Fibroblast of lung (primary cell): ENCODE results near the gene ST3GAL4. TPM values are rescaled to one million over a fixed set of nuclear protein-coding genes. Genes with fewer than 3 reads are reported as not detected.
A peak's percentile ranks its signal among the peaks of the same experiment; 100 is the strongest.

Experiments
- DNase-seq, 2 donors: peaks; one replicate each; pipeline versions ENCODE4 v3.0.0 to v3.0.0-alpha.2; 2010; ENCODE audit warnings: low read depth in 2 of 2
- H2AFZ ChIP-seq: 2 replicates; pipeline ENCODE4 v1.5.1; 2012; ENCODE audit warnings: low read length, control low read depth, inconsistent platforms
- H3K27ac ChIP-seq: 2 replicates; pipeline ENCODE4 v1.5.1; 2011; ENCODE audit warnings: low read length, control low read depth; ENCODE audit not compliant: insufficient read depth
- H3K27me3 ChIP-seq: 2 replicates; pipeline ENCODE4 v1.5.1; 2011; ENCODE audit warnings: mild to moderate bottlenecking, low read length; ENCODE audit not compliant: control insufficient read depth, insufficient read depth
- H3K36me3 ChIP-seq: 2 replicates; pipeline ENCODE4 v1.5.1; 2011; ENCODE audit warnings: low read length; ENCODE audit not compliant: control insufficient read depth, insufficient read depth
- H3K4me1 ChIP-seq: 2 replicates; pipeline ENCODE4 v1.5.1; 2011; ENCODE audit warnings: low read length; ENCODE audit not compliant: control insufficient read depth, insufficient read depth; ENCODE audit errors: extremely low read depth
- H3K4me2 ChIP-seq: 2 replicates; pipeline ENCODE4 v1.5.1; 2011; ENCODE audit warnings: low read length, control low read depth; ENCODE audit not compliant: insufficient read depth; ENCODE audit errors: extremely low read depth
- H3K4me3 ChIP-seq, 4 experiments: fragments of 200-600 bp in 1 of 4; sonication (generic) in 1 of 4; replicated peaks in 1 of 4; 2 replicates each; pipeline ENCODE4 v1.5.1; 2011 to 2016; ENCODE audit warnings: low read length in 4 of 4, low read depth in 3 of 4, mild to moderate bottlenecking in 3 of 4, control low read depth in 2 of 4, inconsistent platforms in 1 of 4, mixed read lengths in 1 of 4; ENCODE audit not compliant: insufficient read depth in 1 of 4; ENCODE audit errors: control extremely low read depth in 1 of 4
- H3K79me2 ChIP-seq: 2 replicates; pipeline ENCODE4 v1.5.1; 2012; ENCODE audit warnings: mild to moderate bottlenecking, low read length, inconsistent platforms; ENCODE audit not compliant: control insufficient read depth, insufficient read depth
- H3K9ac ChIP-seq: 2 replicates; pipeline ENCODE4 v1.5.1; 2011; ENCODE audit warnings: mild to moderate bottlenecking, low read length, control low read depth; ENCODE audit not compliant: insufficient read depth
- H3K9me3 ChIP-seq: 2 replicates; pipeline ENCODE4 v1.5.1; 2012; ENCODE audit warnings: low read depth, low read length; ENCODE audit not compliant: control insufficient read depth, insufficient read depth
- H4K20me1 ChIP-seq: 2 replicates; pipeline ENCODE4 v1.5.1; 2011; ENCODE audit warnings: low read length; ENCODE audit not compliant: control insufficient read depth, insufficient read depth; ENCODE audit errors: extremely low read depth
- CTCF ChIP-seq, 2 donors: IDR thresholded peaks in 1 of 2; conservative IDR thresholded peaks in 1 of 2; 1 replicate in 1 of 2; 2 replicates in 1 of 2; pipeline ENCODE4 v1.5.1; 2011 to 2012; ENCODE audit warnings: low read length in 2 of 2, control low read depth in 1 of 2, inconsistent platforms in 1 of 2, low read depth in 1 of 2, mild to moderate bottlenecking in 1 of 2
- EZH2 ChIP-seq: IDR thresholded peaks from 2 replicates; pipeline ENCODE4 v1.5.1; 2012; ENCODE audit warnings: low read length, control low read depth, mild to moderate bottlenecking; ENCODE audit errors: missing control alignments
- polyA plus RNA-seq, 2 donors: library from polyadenylated mRNA; depleted of rRNA in 1 of 2; stranded (reverse) in 1 of 2; unstranded in 1 of 2; fragments of >200 nt; gene quantifications; 2 replicates each; pipeline ENCODE4 v1.2.1, GENCODE V29; 2011 to 2012; ENCODE audit warnings: missing spikeins in 1 of 2
- total RNA-seq: library from RNA; depleted of rRNA; stranded (reverse); fragments of >200 nt; gene quantifications from 2 replicates; pipeline ENCODE4 v1.2.1, GENCODE V29; 2014

The ST3GAL4 gene
- total and polyA plus RNA-seq, 2 donors (not counting 1 experiment from before 2014, with no cell fraction given): 16.7 to 36.8 TPM

GRCh38 chr11:126313826-126314225 lies 41.7 kb upstream of the ST3GAL4 start:
- TF ChIP-seq EZH2 (no peak), CTCF (conservative IDR thresholded peaks at IDR 0.05 in 1 of 2, IDR thresholded peaks at IDR 0.05 in 1 of 2; ENCODE audit: low read depth in 1 of 2, low read length in 2 of 2) (no peak)
- H3K79me2 ChIP-seq: no peaks in the 10 kb centered on the region
- H4K20me1 ChIP-seq: no peaks in the 10 kb centered on the region
- H3K4me3 ChIP-seq: no peak overlapping the region
- no peak overlapping the region for H3K27ac ChIP-seq
- no peaks in the 10 kb centered on the region for H3K9me3 ChIP-seq
- H3K36me3 ChIP-seq: peaks cover 3% of the 10 kb centered on the region
- DNase-seq: no peak
- no peaks in the 10 kb centered on the region for H3K27me3 ChIP-seq
- no peak overlapping the region for H3K9ac ChIP-seq
- H3K4me2 ChIP-seq: no peak overlapping the region
- no peak overlapping the region for H2AFZ ChIP-seq
- H3K4me1 ChIP-seq: peaks cover 14% of the 10 kb centered on the region

- Histone ChIP-seq H3K4me2 (peak overlapping the region; percentile 92), H3K27me3 (no peaks in the 10 kb centered on the region), H2AFZ (peak overlapping the region; percentile 4), H3K36me3 (no peaks in the 10 kb centered on the region), H4K20me1 (no peaks in the 10 kb centered on the region), H3K4me1 (peaks cover 24% of the 10 kb centered on the region), H3K4me3 (peak overlapping the region in 1 of 4 experiments; percentile 46), H3K9ac (no peak overlapping the region), H3K9me3 (no peaks in the 10 kb centered on the region), H3K79me2 (no peaks in the 10 kb centered on the region), H3K27ac (peak overlapping the region; percentile 93)
- TF ChIP-seq EZH2 (no peak), CTCF (conservative IDR thresholded peaks at IDR 0.05 in 1 of 2, IDR thresholded peaks at IDR 0.05 in 1 of 2; ENCODE audit: low read depth in 1 of 2, low read length in 2 of 2) (no peak)
- no peak for DNase-seq
Observed at GRCh38 chr11:126317432-126317755, 38.1 kb upstream of the ST3GAL4 start.

- Histone ChIP-seq H3K9ac (peak overlapping the region; percentile 34), H3K4me2 (peak overlapping the region; percentile 92), H3K79me2 (no peaks in the 10 kb centered on the region), H3K4me3 (peak overlapping the region; percentile 17 to 46 (median 40)), H3K4me1 (peaks cover 24% of the 10 kb centered on the region), H3K36me3 (no peaks in the 10 kb centered on the region), H3K9me3 (no peaks in the 10 kb centered on the region), H3K27me3 (no peaks in the 10 kb centered on the region), H3K27ac (peak overlapping the region; percentile 93), H2AFZ (peak overlapping the region; percentile 15), H4K20me1 (no peaks in the 10 kb centered on the region)
- TF ChIP-seq EZH2: no peak
- TF ChIP-seq CTCF (conservative IDR thresholded peaks at IDR 0.05 in 1 of 2, IDR thresholded peaks at IDR 0.05 in 1 of 2; ENCODE audit: low read depth in 1 of 2, low read length in 2 of 2): peak in 1 of 2 donors; percentile 11
- DNase-seq: peak; percentile 91
Observed at GRCh38 chr11:126317756-126318573, 37.5 kb upstream of the ST3GAL4 start.
